HCT116 (cell line): ENCODE data around the gene NDRG3. TPM values are rescaled to one million over a fixed set of nuclear protein-coding genes. Genes with fewer than 3 reads are reported as not detected.

Experiments
- ATAC-seq: fragments of 200-7000 bp; cut with Tn5 transposase; 2 replicates; pipeline ENCODE4 v1.9.1; 2020; ENCODE audit warnings: mild to moderate bottlenecking, moderate library complexity
- BruUV-seq: library from RNA; stranded (reverse); fragments of 400-500 nt; replicated peaks from 2 replicates; lab custom pipeline; 2021; lab: Mats Ljungman, UMichigan
- CTCF ChIA-PET: fragments of 300-600 bp; sonication (Branson Sonifier 250); formaldehyde crosslinking; loops from one replicate; lab custom pipeline; 2021; ENCODE audit warnings: antibody characterized with exemption; lab: Charles Lee
- POLR2A ChIA-PET: fragments of 300-600, 350-600 bp; sonication (Branson Sonifier 250); formaldehyde crosslinking; loops from one replicate; lab custom pipeline; 2021; ENCODE audit warnings: antibody characterized with exemption; lab: Charles Lee
- RAD21 ChIA-PET, 2 experiments: fragments of 300-600 bp; sonication (Branson Sonifier 250); formaldehyde crosslinking; loops; one replicate each; lab custom pipeline; 2023; ENCODE audit warnings: low total read pairs in 2 of 2; ENCODE audit not compliant: uncharacterized antibody in 2 of 2, unreplicated experiment in 2 of 2, low non-redundant PET in 1 of 2; lab: Charles Lee
- DNase-seq: peaks from one replicate; pipeline ENCODE4 v3.0.0-alpha.2; 2010; ENCODE audit warnings: low read depth, low spot score
- H2AFZ ChIP-seq: fragments of 200-600 bp; shearing (Covaris generic), sonication (generic); 2 replicates; pipeline ENCODE4 v1.6.1; 2017; ENCODE audit warnings: low read depth, mixed run types, mixed read lengths, antibody characterized with exemption, low read length; ENCODE audit not compliant: poor library complexity, severe bottlenecking
- H3K27ac ChIP-seq: 2 replicates; pipeline ENCODE4 v1.5.1; 2012; ENCODE audit warnings: low read depth, low read length
- H3K27me3 ChIP-seq: fragments of 200-600 bp; sonication (generic); 2 replicates; pipeline ENCODE4 v1.6.1; 2016; ENCODE audit warnings: mixed run types, low read length, mixed read lengths; ENCODE audit not compliant: insufficient read depth
- H3K36me3 ChIP-seq, 2 experiments: fragments of 200-500 bp in 1 of 2; fragments of 200-600 bp in 1 of 2; sonication (Bioruptor generic) in 1 of 2; sonication (generic) in 1 of 2; 2 replicates each; pipeline versions ENCODE4 v1.5.1 to v1.6.1; 2014 to 2016; ENCODE audit warnings: low read length in 2 of 2, inconsistent platforms in 1 of 2, mixed read lengths in 1 of 2, mixed run types in 1 of 2; ENCODE audit not compliant: insufficient read depth in 2 of 2, control insufficient read depth in 1 of 2
- H3K4me1 ChIP-seq, 2 experiments: fragments of 200-600 bp in 1 of 2; sonication (generic) in 1 of 2; 2 replicates each; pipeline versions ENCODE4 v1.5.1 to v1.6.1; 2012 to 2017; ENCODE audit warnings: low read length in 2 of 2, inconsistent platforms in 1 of 2, mild to moderate bottlenecking in 1 of 2, mixed read lengths in 1 of 2, mixed run types in 1 of 2, moderate library complexity in 1 of 2; ENCODE audit not compliant: insufficient read depth in 2 of 2, control insufficient read depth in 1 of 2
- H3K4me2 ChIP-seq: fragments of 200-600 bp; sonication (generic); 2 replicates; pipeline ENCODE4 v1.6.1; 2017; ENCODE audit warnings: mixed run types, low read length, mixed read lengths
- H3K4me3 ChIP-seq, 2 experiments: fragments of 200-600 bp in 1 of 2; sonication (generic) in 1 of 2; replicated peaks in 1 of 2; 2 replicates each; pipeline ENCODE4 v1.5.1; 2011 to 2016; ENCODE audit warnings: low read length in 2 of 2, control low read depth in 1 of 2, low read depth in 1 of 2, mild to moderate bottlenecking in 1 of 2, mixed read lengths in 1 of 2, mixed run types in 1 of 2
- H3K79me2 ChIP-seq: fragments of 200-600 bp; sonication (generic); 2 replicates; pipeline ENCODE4 v1.6.1; 2017; ENCODE audit warnings: mild to moderate bottlenecking, mixed run types, low read length, moderate library complexity, mixed read lengths; ENCODE audit not compliant: insufficient read depth
- H3K9ac ChIP-seq: fragments of 200-600 bp; sonication (generic); 2 replicates; pipeline ENCODE4 v1.6.1; 2016; ENCODE audit warnings: low read length, mixed read lengths
- H3K9me2 ChIP-seq: fragments of 200-600 bp; sonication (generic), shearing (Covaris generic); 2 replicates; pipeline ENCODE4 v1.6.1; 2017; ENCODE audit warnings: mixed run types, mild to moderate bottlenecking, moderate library complexity; ENCODE audit not compliant: insufficient read depth
- H3K9me3 ChIP-seq, 2 experiments: fragments of 200-500 bp in 1 of 2; fragments of 200-600 bp in 1 of 2; sonication (Bioruptor generic) in 1 of 2; sonication (generic) in 1 of 2; 2 replicates each; pipeline ENCODE4 v1.6.1; 2014 to 2017; ENCODE audit warnings: low read length in 2 of 2, mixed read lengths in 2 of 2, inconsistent platforms in 1 of 2, low read depth in 1 of 2, mild to moderate bottlenecking in 1 of 2, mixed run types in 1 of 2, moderate library complexity in 1 of 2; ENCODE audit not compliant: control insufficient read depth in 1 of 2, insufficient read depth in 1 of 2
- H4K20me1 ChIP-seq: fragments of 200-600 bp; sonication (generic), shearing (Covaris generic); 2 replicates; pipeline ENCODE4 v1.6.1; 2017; ENCODE audit warnings: mixed run types, mild to moderate bottlenecking, moderate library complexity; ENCODE audit not compliant: insufficient read depth
- CBX3 ChIP-seq: IDR thresholded peaks from 2 replicates; pipeline ENCODE4 v1.6.1; 2012; ENCODE audit warnings: low read depth
- CEBPB ChIP-seq: IDR thresholded peaks from 2 replicates; pipeline ENCODE4 v1.6.1; 2012; ENCODE audit warnings: low read depth
- CTCF ChIP-seq, 3 experiments: fragments of 200-600 bp in 1 of 3; sonication (generic) in 1 of 3; IDR thresholded peaks in 2 of 3; conservative IDR thresholded peaks in 1 of 3; 2 replicates each; pipeline ENCODE4 v1.5.1; 2012 to 2017; ENCODE audit warnings: low read depth in 2 of 3, low read length in 2 of 3, antibody characterized with exemption in 1 of 3, borderline replicate concordance in 1 of 3, control low read depth in 1 of 3, mild to moderate bottlenecking in 1 of 3, mixed read lengths in 1 of 3, mixed run types in 1 of 3, moderate library complexity in 1 of 3; ENCODE audit not compliant: insufficient read depth in 1 of 3
- EGR1 ChIP-seq: IDR thresholded peaks from 2 replicates; pipeline ENCODE4 v1.6.1; 2012; ENCODE audit warnings: low read depth
- ELF1 ChIP-seq: IDR thresholded peaks from 2 replicates; pipeline ENCODE4 v1.6.1; 2012; ENCODE audit warnings: low read depth, borderline replicate concordance
- EZH2phosphoT487 ChIP-seq: fragments of 200-600 bp; IDR thresholded peaks from 2 replicates; pipeline ENCODE4 v1.6.1; 2018; ENCODE audit warnings: antibody characterized with exemption, borderline replicate concordance
- FOSL1 ChIP-seq: IDR thresholded peaks from 2 replicates; pipeline ENCODE4 v1.6.1; 2012; ENCODE audit warnings: low read depth
- RAD21 ChIP-seq: IDR thresholded peaks from 2 replicates; pipeline ENCODE4 v1.6.1; 2012; ENCODE audit warnings: low read depth, mild to moderate bottlenecking
- REST ChIP-seq: IDR thresholded peaks from 2 replicates; pipeline ENCODE4 v1.6.1; 2012; ENCODE audit warnings: low read depth
- YY1 ChIP-seq: IDR thresholded peaks from 2 replicates; pipeline ENCODE4 v1.6.1; 2011; ENCODE audit warnings: low read length, low read depth, moderate library complexity, mild to moderate bottlenecking; ENCODE audit not compliant: insufficient replicate concordance; ENCODE audit errors: extremely low read depth
- ZNF274 ChIP-seq: fragments of 200-500 bp; sonication (Bioruptor generic); IDR thresholded peaks from 2 replicates; pipeline ENCODE4 v1.6.1; 2014; ENCODE audit warnings: mild to moderate bottlenecking, low read depth, low read length, inconsistent platforms
- intact Hi-C: fragments of 100-400 bp; cut with micrococcal nuclease; formaldehyde crosslinking; loops from 2 replicates; pipeline ENCODE4 v1.10.0; 2022
- total RNA-seq: library from RNA; stranded (reverse); gene quantifications from one replicate; pipeline ENCODE4 v1.2.1, GENCODE V29; 2021; ENCODE audit not compliant: unreplicated experiment
- TF ChIP-seq, protein P1 (sequence below): IDR thresholded peaks from 2 replicates; pipeline ENCODE4 v1.6.1; 2012
- TF ChIP-seq, protein P2 (sequence below): IDR thresholded peaks from 2 replicates; pipeline ENCODE4 v1.6.1; 2011; ENCODE audit warnings: mild to moderate bottlenecking, low read length, moderate library complexity; ENCODE audit not compliant: insufficient replicate concordance; ENCODE audit errors: extremely low read depth

NDRG3 gene
- total RNA-seq, 1 experiment from 2014 or later: 29.3 TPM

DNA sequence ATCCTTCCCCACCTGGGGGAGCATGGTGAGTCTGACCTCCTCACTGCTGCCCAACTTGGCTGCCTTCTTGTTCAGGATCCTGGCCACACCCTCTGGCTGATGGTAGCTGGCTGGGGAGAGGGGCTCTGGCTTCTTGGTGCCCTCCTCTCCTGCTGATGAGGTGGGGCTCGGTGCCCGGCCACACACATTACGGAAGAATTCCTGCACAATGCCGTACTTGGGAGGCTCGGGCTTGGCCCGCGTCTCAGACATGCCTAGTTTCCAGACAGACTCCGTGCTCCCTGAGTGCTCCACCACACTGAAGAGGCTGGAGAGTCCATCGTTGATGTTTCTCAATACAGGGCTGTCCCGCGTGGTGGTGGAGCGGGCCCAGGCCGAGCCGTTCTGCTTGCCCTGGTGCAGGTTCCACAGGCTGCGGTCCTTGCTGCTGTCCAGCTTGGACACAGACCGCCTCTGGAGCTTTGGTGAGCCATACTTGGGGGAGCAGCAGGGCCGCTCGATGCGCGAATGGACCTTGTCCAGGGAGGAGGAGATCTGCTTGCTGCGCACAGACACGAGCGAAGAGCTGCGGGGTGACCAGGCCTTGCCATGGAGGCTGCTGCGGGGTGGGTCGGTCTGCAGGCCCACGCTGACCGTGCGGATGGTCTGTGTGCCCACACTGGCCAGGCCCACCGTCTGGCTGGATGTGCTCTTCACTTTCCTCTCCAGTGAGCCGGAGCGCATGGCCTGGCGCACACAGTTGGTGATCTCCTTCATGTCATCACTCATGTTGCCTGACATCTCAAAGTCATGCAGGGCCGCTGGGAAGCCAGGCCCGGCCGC is 47.6 kb upstream of the NDRG3 start (continued):
- no peak for TF ChIP-seq REST
- TF ChIP-seq CEBPB: no peak
- TF ChIP-seq, protein P1, sequence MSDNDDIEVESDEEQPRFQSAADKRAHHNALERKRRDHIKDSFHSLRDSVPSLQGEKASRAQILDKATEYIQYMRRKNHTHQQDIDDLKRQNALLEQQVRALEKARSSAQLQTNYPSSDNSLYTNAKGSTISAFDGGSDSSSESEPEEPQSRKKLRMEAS: no peak
- no peak for TF ChIP-seq CBX3
- no peak for TF ChIP-seq YY1
- no peak for TF ChIP-seq ELF1
- no peak for TF ChIP-seq ZNF274
- TF ChIP-seq EGR1: no peak

- Histone ChIP-seq H3K9me2 (no peaks in the 10 kb centered on the region), H3K4me2 (no peak overlapping the region), H4K20me1 (no peaks in the 10 kb centered on the region), H3K27me3 (no peaks in the 10 kb centered on the region), H3K4me3 (no peak overlapping the region), H3K9ac (no peak overlapping the region), H3K79me2 (no peaks in the 10 kb centered on the region), H3K36me3 (peaks cover 18 to 19% of the 10 kb centered on the region in 2 experiments), H3K9me3 (no peaks in the 10 kb centered on the region), H2AFZ (no peak overlapping the region), H3K4me1 (peaks cover 0 to 2% of the 10 kb centered on the region in 2 experiments; a peak in 1 of 4 replicates), H3K27ac (no peak overlapping the region)
- BruUV-seq: no TSS peak
- ChIA-PET POLR2A (interaction anchor here (0.5 to 1.0 kb wide), 2 partner anchors 16 to 587 kb away, joined by 4 read pairs; no protein-coding TSS in a partner anchor), CTCF (interaction anchor here (0.8 to 1.4 kb wide), 7 partner anchors 17 to 94 kb away, joined by 3 to 12 read pairs (median 4); partner anchors contain the start of gene DSN1), RAD21 (interaction anchor here in 1 of 2 experiments (1.0 kb wide), 1 partner anchor 16 kb away, joined by 3 read pairs; no protein-coding TSS in a partner anchor)
- ATAC-seq: peak; percentile 99
- DNase-seq: peak; percentile 57
- intact Hi-C loops: loop anchor here (1.0 kb wide), 1 partner anchor 93 kb away; no protein-coding TSS in a partner anchor
- TF ChIP-seq, protein P2, sequence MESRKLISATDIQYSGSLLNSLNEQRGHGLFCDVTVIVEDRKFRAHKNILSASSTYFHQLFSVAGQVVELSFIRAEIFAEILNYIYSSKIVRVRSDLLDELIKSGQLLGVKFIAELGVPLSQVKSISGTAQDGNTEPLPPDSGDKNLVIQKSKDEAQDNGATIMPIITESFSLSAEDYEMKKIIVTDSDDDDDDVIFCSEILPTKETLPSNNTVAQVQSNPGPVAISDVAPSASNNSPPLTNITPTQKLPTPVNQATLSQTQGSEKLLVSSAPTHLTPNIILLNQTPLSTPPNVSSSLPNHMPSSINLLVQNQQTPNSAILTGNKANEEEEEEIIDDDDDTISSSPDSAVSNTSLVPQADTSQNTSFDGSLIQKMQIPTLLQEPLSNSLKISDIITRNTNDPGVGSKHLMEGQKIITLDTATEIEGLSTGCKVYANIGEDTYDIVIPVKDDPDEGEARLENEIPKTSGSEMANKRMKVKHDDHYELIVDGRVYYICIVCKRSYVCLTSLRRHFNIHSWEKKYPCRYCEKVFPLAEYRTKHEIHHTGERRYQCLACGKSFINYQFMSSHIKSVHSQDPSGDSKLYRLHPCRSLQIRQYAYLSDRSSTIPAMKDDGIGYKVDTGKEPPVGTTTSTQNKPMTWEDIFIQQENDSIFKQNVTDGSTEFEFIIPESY: no peak
- no peak for TF ChIP-seq FOSL1
- peak; percentile 51 for TF ChIP-seq RAD21
- peak; percentile 45 to 67 (median 52); a peak in 5 of 6 replicates for TF ChIP-seq CTCF (IDR thresholded peaks at IDR 0.05 in 2 of 3, conservative IDR thresholded peaks at IDR 0.05 in 1 of 3; ENCODE audit: borderline replicate concordance in 1 of 3, insufficient read depth in 1 of 3, low read depth in 2 of 3, low read length in 2 of 3)
- no peak for TF ChIP-seq ELF1
- TF ChIP-seq, protein P1: no peak
- TF ChIP-seq CEBPB: no peak
- no peak for TF ChIP-seq EZH2phosphoT487
Observed at GRCh38 chr20:36792422-36792821, 46.5 kb upstream of the NDRG3 start.
